ENCODE measurements around the gene CACNB4. TPM values are rescaled to one million over a fixed set of nuclear protein-coding genes. Genes with fewer than 3 reads are reported as not detected.

The CACNB4 gene
- total and polyA plus RNA-seq, 9 of the 15 experiments (the other 6 are each of a cell fraction or from before 2014, with no cell fraction given) = 0.01 to 0.20 (median 0.04) TPM; not detected in 1

DNA sequence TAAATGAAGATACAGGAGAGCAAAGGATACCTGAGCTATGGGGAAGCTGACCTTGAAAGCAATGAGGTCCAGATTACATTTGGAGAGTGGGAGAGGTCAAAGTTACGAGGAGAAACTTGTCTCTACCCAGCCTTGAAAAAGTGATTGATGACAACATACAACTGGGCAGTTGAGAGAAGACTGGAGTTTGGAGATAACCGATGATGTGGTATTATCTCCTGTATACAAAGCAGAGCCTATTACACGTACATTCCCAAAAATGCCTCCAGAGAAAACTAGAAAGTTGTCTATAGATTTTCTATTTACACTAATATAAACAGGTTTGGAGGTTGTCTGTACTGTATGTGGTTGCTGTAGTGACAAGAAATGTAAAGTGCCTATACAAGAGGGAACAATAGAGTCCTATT is 299.0 kb downstream of the CACNB4 start (continued):
- TF ChIP-seq CBX1 (IDR thresholded peaks at IDR 0.05; ENCODE audit: low read depth) (no peak), DACH1 (IDR thresholded peaks at IDR 0.05; ENCODE audit: partially characterized antibody) (peak; percentile 10), ZNF707 (CRISPR knock-in tag; conservative IDR thresholded peaks at IDR 0.05) (no peak), TRIM24 (IDR thresholded peaks at IDR 0.05) (peak; percentile 80 to 87), MAFF (IDR thresholded peaks at IDR 0.05; ENCODE audit: low read length) (no peak), ATF1 (CRISPR knock-in tag; IDR thresholded peaks at IDR 0.05) (no peak), ATF1 (tag; IDR thresholded peaks at IDR 0.05) (peak; percentile 72), CBFA2T2 (conservative IDR thresholded peaks at IDR 0.05) (peak; percentile 92), HEY1 (CRISPR knock-in tag; IDR thresholded peaks at IDR 0.05; ENCODE audit: borderline replicate concordance) (no peak), KDM2B (CRISPR knock-in tag; IDR thresholded peaks at IDR 0.05) (no peak), CBX2 (IDR thresholded peaks at IDR 0.05; ENCODE audit: insufficient read depth, low read length, poor library complexity, severe bottlenecking) (no peak)
- TF ChIP-seq, protein P1, sequence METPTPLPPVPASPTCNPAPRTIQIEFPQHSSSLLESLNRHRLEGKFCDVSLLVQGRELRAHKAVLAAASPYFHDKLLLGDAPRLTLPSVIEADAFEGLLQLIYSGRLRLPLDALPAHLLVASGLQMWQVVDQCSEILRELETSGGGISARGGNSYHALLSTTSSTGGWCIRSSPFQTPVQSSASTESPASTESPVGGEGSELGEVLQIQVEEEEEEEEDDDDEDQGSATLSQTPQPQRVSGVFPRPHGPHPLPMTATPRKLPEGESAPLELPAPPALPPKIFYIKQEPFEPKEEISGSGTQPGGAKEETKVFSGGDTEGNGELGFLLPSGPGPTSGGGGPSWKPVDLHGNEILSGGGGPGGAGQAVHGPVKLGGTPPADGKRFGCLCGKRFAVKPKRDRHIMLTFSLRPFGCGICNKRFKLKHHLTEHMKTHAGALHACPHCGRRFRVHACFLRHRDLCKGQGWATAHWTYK (CRISPR knock-in tag; IDR thresholded peaks at IDR 0.05) = peak; percentile 75; the same call in 1 of the 2 replicates
- TF ChIP-seq, protein P2, sequence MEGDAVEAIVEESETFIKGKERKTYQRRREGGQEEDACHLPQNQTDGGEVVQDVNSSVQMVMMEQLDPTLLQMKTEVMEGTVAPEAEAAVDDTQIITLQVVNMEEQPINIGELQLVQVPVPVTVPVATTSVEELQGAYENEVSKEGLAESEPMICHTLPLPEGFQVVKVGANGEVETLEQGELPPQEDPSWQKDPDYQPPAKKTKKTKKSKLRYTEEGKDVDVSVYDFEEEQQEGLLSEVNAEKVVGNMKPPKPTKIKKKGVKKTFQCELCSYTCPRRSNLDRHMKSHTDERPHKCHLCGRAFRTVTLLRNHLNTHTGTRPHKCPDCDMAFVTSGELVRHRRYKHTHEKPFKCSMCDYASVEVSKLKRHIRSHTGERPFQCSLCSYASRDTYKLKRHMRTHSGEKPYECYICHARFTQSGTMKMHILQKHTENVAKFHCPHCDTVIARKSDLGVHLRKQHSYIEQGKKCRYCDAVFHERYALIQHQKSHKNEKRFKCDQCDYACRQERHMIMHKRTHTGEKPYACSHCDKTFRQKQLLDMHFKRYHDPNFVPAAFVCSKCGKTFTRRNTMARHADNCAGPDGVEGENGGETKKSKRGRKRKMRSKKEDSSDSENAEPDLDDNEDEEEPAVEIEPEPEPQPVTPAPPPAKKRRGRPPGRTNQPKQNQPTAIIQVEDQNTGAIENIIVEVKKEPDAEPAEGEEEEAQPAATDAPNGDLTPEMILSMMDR (IDR thresholded peaks at IDR 0.05 in 2 of 3, conservative IDR thresholded peaks at IDR 0.05 in 1 of 3; ENCODE audit: insufficient read depth in 2 of 3, low read depth in 1 of 3, low read length in 3 of 3) = no peak
- TF ChIP-seq, protein P3, sequence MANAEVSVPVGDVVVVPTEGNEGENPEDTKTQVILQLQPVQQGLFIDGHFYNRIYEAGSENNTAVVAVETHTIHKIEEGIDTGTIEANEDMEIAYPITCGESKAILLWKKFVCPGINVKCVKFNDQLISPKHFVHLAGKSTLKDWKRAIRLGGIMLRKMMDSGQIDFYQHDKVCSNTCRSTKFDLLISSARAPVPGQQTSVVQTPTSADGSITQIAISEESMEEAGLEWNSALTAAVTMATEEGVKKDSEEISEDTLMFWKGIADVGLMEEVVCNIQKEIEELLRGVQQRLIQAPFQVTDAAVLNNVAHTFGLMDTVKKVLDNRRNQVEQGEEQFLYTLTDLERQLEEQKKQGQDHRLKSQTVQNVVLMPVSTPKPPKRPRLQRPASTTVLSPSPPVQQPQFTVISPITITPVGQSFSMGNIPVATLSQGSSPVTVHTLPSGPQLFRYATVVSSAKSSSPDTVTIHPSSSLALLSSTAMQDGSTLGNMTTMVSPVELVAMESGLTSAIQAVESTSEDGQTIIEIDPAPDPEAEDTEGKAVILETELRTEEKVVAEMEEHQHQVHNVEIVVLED (CRISPR knock-in tag; IDR thresholded peaks at IDR 0.05) = no peak
- TF ChIP-seq, protein P4, sequence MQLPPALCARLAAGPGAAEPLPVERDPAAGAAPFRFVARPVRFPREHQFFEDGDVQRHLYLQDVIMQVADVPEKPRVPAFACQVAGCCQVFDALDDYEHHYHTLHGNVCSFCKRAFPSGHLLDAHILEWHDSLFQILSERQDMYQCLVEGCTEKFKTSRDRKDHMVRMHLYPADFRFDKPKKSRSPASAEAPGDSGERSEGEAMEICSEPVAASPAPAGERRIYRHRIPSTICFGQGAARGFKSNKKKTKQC (CRISPR knock-in tag; IDR thresholded peaks at IDR 0.05) = no peak
- TF ChIP-seq, protein P5, sequence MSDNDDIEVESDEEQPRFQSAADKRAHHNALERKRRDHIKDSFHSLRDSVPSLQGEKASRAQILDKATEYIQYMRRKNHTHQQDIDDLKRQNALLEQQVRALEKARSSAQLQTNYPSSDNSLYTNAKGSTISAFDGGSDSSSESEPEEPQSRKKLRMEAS (CRISPR knock-in tag; IDR thresholded peaks at IDR 0.05) = no peak
- TF ChIP-seq, protein P6, sequence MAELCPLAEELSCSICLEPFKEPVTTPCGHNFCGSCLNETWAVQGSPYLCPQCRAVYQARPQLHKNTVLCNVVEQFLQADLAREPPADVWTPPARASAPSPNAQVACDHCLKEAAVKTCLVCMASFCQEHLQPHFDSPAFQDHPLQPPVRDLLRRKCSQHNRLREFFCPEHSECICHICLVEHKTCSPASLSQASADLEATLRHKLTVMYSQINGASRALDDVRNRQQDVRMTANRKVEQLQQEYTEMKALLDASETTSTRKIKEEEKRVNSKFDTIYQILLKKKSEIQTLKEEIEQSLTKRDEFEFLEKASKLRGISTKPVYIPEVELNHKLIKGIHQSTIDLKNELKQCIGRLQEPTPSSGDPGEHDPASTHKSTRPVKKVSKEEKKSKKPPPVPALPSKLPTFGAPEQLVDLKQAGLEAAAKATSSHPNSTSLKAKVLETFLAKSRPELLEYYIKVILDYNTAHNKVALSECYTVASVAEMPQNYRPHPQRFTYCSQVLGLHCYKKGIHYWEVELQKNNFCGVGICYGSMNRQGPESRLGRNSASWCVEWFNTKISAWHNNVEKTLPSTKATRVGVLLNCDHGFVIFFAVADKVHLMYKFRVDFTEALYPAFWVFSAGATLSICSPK (IDR thresholded peaks at IDR 0.05; ENCODE audit: borderline replicate concordance) = no peak
- TF ChIP-seq, protein P7, sequence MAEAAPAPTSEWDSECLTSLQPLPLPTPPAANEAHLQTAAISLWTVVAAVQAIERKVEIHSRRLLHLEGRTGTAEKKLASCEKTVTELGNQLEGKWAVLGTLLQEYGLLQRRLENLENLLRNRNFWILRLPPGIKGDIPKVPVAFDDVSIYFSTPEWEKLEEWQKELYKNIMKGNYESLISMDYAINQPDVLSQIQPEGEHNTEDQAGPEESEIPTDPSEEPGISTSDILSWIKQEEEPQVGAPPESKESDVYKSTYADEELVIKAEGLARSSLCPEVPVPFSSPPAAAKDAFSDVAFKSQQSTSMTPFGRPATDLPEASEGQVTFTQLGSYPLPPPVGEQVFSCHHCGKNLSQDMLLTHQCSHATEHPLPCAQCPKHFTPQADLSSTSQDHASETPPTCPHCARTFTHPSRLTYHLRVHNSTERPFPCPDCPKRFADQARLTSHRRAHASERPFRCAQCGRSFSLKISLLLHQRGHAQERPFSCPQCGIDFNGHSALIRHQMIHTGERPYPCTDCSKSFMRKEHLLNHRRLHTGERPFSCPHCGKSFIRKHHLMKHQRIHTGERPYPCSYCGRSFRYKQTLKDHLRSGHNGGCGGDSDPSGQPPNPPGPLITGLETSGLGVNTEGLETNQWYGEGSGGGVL (CRISPR knock-in tag; IDR thresholded peaks at IDR 0.05) = no peak

Measured in K562 (cell line).